GM18951 (cell line): Measurements from ENCODE around the gene CPXM2.

ENCODE experiments used
- POLR2A ChIP-seq: IDR thresholded peaks from 4 replicates; pipeline ENCODE4 v1.6.1; 2011; ENCODE audit warnings: mild to moderate bottlenecking; ENCODE audit not compliant: insufficient read length, insufficient read depth; ENCODE audit errors: extremely low read depth
- in situ Hi-C: fragments of 300-500 bp; cut with MboI; formaldehyde crosslinking; loops from one replicate; pipeline ENCODE4 v1.12.0; 2022; ENCODE audit warnings: low sequenced_read_pairs, mixed read lengths, inconsistent platforms; ENCODE audit not compliant: unreplicated experiment

CPXM2 gene

GRCh38 chr10:123842692-123843385 is 48.8 kb downstream of the CPXM2 start:
- no peak for TF ChIP-seq POLR2A
- in situ Hi-C loops = no loop called here

GRCh38 chr10:123841560-123841959 is 50.0 kb downstream of the CPXM2 start:
- in situ Hi-C loops = no loop called here
- no peak for TF ChIP-seq POLR2A

GRCh38 chr10:123841115-123841514 is 50.5 kb downstream of the CPXM2 start:
- no peak for TF ChIP-seq POLR2A
- in situ Hi-C loops = no loop called here

- no peak for TF ChIP-seq POLR2A
- in situ Hi-C loops = no loop called here
These were observed 50.9 kb downstream of the CPXM2 start for GRCh38 chr10:123840714-123841113.

GRCh38 chr10:123838596-123839310 is 52.9 kb downstream of the CPXM2 start:
- no peak for TF ChIP-seq POLR2A
- in situ Hi-C loops = no loop called here

- in situ Hi-C loops = no loop called here
- TF ChIP-seq POLR2A = no peak
These were observed 53.9 kb downstream of the CPXM2 start for GRCh38 chr10:123837756-123838155.

GRCh38 chr10:123836418-123837145 is 55.0 kb downstream of the CPXM2 start:
- no peak for TF ChIP-seq POLR2A
- in situ Hi-C loops = no loop called here

GRCh38 chr10:123835575-123835974 is 56.0 kb downstream of the CPXM2 start:
- in situ Hi-C loops = no loop called here

GRCh38 chr10:123833170-123833850 is 58.3 kb downstream of the CPXM2 start:
- in situ Hi-C loops = no loop called here
- no peak for TF ChIP-seq POLR2A

More at GRCh38 chr10:123835575-123835974, 56.0 kb downstream of the CPXM2 start:
- no peak for TF ChIP-seq POLR2A

GRCh38 chr10:123831259-123831658 is 60.3 kb downstream of the CPXM2 start:
- TF ChIP-seq POLR2A = no peak
- in situ Hi-C loops = no loop called here

- TF ChIP-seq POLR2A = no peak
- in situ Hi-C loops = no loop called here
These were observed 70.5 kb downstream of the CPXM2 start for GRCh38 chr10:123821136-123821535.

GRCh38 chr10:123809632-123810031 is 82.0 kb downstream of the CPXM2 start:
- no peak for TF ChIP-seq POLR2A

GRCh38 chr10:123808906-123809305 is 82.7 kb downstream of the CPXM2 start:
- in situ Hi-C loops = no loop called here
- TF ChIP-seq POLR2A = no peak

More at GRCh38 chr10:123809632-123810031, 82.0 kb downstream of the CPXM2 start:
- in situ Hi-C loops = no loop called here
